HK-2 (cell line): ENCODE results near the gene SUPT20HL1.
"Not testable (repeated sequence)": the region's sequence is repeated elsewhere in the genome, so short reads cannot be mapped to it uniquely, and the experiment has no call there.

ENCODE experiments used
- DNase-seq: peaks from one replicate; pipeline ENCODE4 v3.0.0-alpha.2; 2018; ENCODE audit not compliant: unreplicated experiment

SUPT20HL1 gene

GRCh38 chrX:24363432-24364181 is 3.2 kb downstream of the SUPT20HL1 start:
- DNase-seq, result not testable (repeated sequence)

GRCh38 chrX:24364326-24364725 is 3.9 kb downstream of the SUPT20HL1 start:
- DNase-seq, result no peak

GRCh38 chrX:24364851-24365538 is 4.6 kb downstream of the SUPT20HL1 start:
- no peak for DNase-seq

GRCh38 chrX:24366762-24367400 is 6.4 kb downstream of the SUPT20HL1 start:
- not testable (repeated sequence) for DNase-seq

- no peak for DNase-seq
These were observed 9.4 kb downstream of the SUPT20HL1 start for GRCh38 chrX:24369816-24370215.

GRCh38 chrX:24371391-24371972 is 11.0 kb downstream of the SUPT20HL1 start:
- DNase-seq, result peak; percentile 48

- DNase-seq, result no peak
These were observed 11.8 kb downstream of the SUPT20HL1 start for GRCh38 chrX:24372021-24372763.

- no peak for DNase-seq
These were observed 15.2 kb downstream of the SUPT20HL1 start for GRCh38 chrX:24375600-24376131.

- DNase-seq, result no peak
These were observed 16.0 kb downstream of the SUPT20HL1 start for GRCh38 chrX:24376403-24376802.

GRCh38 chrX:24377195-24377594 is 16.8 kb downstream of the SUPT20HL1 start:
- no peak for DNase-seq

- no peak for DNase-seq
These were observed 17.6 kb downstream of the SUPT20HL1 start for GRCh38 chrX:24377911-24378468.

- DNase-seq, result no peak
These were observed 18.3 kb downstream of the SUPT20HL1 start for GRCh38 chrX:24378706-24379105.

GRCh38 chrX:24380262-24381187 is 20.1 kb downstream of the SUPT20HL1 start:
- DNase-seq, result no peak

GRCh38 chrX:24382315-24382714 is 21.9 kb downstream of the SUPT20HL1 start:
- not testable (repeated sequence) for DNase-seq

GRCh38 chrX:24387724-24388123 is 27.3 kb downstream of the SUPT20HL1 start:
- no peak for DNase-seq

GRCh38 chrX:24391389-24391788 is 30.9 kb downstream of the SUPT20HL1 start:
- DNase-seq, result no peak

GRCh38 chrX:24391843-24392242 is 31.4 kb downstream of the SUPT20HL1 start:
- no peak for DNase-seq

GRCh38 chrX:24392709-24393108 is 32.3 kb downstream of the SUPT20HL1 start:
- no peak for DNase-seq

GRCh38 chrX:24395775-24396174 is 35.3 kb downstream of the SUPT20HL1 start:
- DNase-seq, result peak; percentile 10
